ENCODE measurements around the gene MAN2A1. TPM values are rescaled to one million over a fixed set of nuclear protein-coding genes. Genes with fewer than 3 reads are reported as not detected.

Gene MAN2A1
- total RNA-seq, 1 experiment from 2014 or later, result 78.0 TPM

DNA sequence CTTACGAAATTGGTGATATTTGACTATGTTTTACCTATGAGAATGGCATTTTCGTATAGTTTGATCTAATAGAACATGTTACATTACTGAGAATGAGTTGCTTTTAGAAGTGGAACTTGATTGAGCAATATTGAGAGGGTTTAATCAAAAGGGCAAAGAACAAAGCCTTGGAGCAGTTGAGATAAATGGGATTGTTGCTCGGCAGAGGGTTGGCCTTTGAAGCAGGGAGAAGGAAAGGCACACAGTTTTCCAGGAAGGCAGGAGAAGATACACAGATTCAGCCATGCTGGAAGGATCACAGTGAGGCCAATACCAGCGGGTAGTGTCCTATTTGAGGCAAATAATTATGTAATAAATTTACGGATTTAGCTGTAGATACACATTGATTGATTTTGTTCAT is 19.5 kb downstream of the MAN2A1 start:
- Histone ChIP-seq H3K4me2 (ENCODE audit: insufficient read depth, insufficient read length, low read length) (no peak overlapping the region), H3K79me2 (ENCODE audit: insufficient read depth, low read length) (peaks cover 31% of the 10 kb centered on the region; the same call in 1 of the 2 replicates), H3K23ac (ENCODE audit: insufficient read length, low read depth, low read length) (no peak overlapping the region), H3K4me1 (ENCODE audit: insufficient read depth, low read length) (peaks cover 9% of the 10 kb centered on the region; the same call in 1 of the 2 replicates), H3K27me3 (ENCODE audit: insufficient read depth, low read length) (no peaks in the 10 kb centered on the region), H3K18ac (ENCODE audit: insufficient read length, low read depth, low read length) (no peak overlapping the region), H4K91ac (ENCODE audit: insufficient read length, low read depth, low read length) (no peak overlapping the region), H3K14ac (ENCODE audit: insufficient read depth, low read length) (no peak overlapping the region), H2AK5ac (ENCODE audit: insufficient read length, low read length) (no peak overlapping the region), H3T11ph (ENCODE audit: low read length) (no peak overlapping the region), H3K56ac (ENCODE audit: insufficient read length, low read depth, low read length) (no peak overlapping the region), H3K27ac (ENCODE audit: insufficient read length, low read depth, low read length) (no peak overlapping the region), H3K79me1 (ENCODE audit: insufficient read depth, low read depth, low read length, poor library complexity, severe bottlenecking) (peaks cover 2% of the 10 kb centered on the region), H2BK15ac (ENCODE audit: low read depth, low read length) (no peak overlapping the region), H2AFZ (ENCODE audit: low read length) (no peak overlapping the region), H3K9me3 (ENCODE audit: control insufficient read depth, low read depth, low read length) (no peaks in the 10 kb centered on the region), H2BK12ac (ENCODE audit: insufficient read length, low read depth, low read length) (no peak overlapping the region), H3K23me2 (ENCODE audit: insufficient read length, low read depth, low read length, poor library complexity, severe bottlenecking) (no peaks in the 10 kb centered on the region), H2BK120ac (ENCODE audit: low read depth, low read length, poor library complexity, severe bottlenecking) (no peak overlapping the region), H3K9ac (ENCODE audit: extremely low read depth, insufficient read length, low read length) (no peak overlapping the region), H2BK20ac (ENCODE audit: low read depth, low read length, poor library complexity, severe bottlenecking) (no peak overlapping the region), H4K5ac (ENCODE audit: insufficient read length, low read depth, low read length) (no peak overlapping the region), H4K8ac (replicated peaks; ENCODE audit: insufficient read length, low read depth, low read length) (no peak overlapping the region), H2BK5ac (ENCODE audit: insufficient read length, low read length) (no peak overlapping the region), H3K4ac (ENCODE audit: low read depth, low read length) (no peak overlapping the region), H4K20me1 (ENCODE audit: control insufficient read depth, insufficient read depth, insufficient read length) (no peaks in the 10 kb centered on the region)
- H3K4me3 Mint-ChIP-seq, result no peak overlapping the region
- no peaks in the 10 kb centered on the region for H3K9me3 Mint-ChIP-seq
- peaks cover 39 to 49% of the 10 kb centered on the region in 2 experiments for H3K4me1 Mint-ChIP-seq
- H3K27me3 Mint-ChIP-seq (ENCODE audit: low read depth), result no peaks in the 10 kb centered on the region
- no CpG with 5 or more reads among the region's 5 CpGs for WGBS (ENCODE audit: extremely low coverage, insufficient read length, low lambda C conversion rate)
- TF ChIP-seq, protein P1, sequence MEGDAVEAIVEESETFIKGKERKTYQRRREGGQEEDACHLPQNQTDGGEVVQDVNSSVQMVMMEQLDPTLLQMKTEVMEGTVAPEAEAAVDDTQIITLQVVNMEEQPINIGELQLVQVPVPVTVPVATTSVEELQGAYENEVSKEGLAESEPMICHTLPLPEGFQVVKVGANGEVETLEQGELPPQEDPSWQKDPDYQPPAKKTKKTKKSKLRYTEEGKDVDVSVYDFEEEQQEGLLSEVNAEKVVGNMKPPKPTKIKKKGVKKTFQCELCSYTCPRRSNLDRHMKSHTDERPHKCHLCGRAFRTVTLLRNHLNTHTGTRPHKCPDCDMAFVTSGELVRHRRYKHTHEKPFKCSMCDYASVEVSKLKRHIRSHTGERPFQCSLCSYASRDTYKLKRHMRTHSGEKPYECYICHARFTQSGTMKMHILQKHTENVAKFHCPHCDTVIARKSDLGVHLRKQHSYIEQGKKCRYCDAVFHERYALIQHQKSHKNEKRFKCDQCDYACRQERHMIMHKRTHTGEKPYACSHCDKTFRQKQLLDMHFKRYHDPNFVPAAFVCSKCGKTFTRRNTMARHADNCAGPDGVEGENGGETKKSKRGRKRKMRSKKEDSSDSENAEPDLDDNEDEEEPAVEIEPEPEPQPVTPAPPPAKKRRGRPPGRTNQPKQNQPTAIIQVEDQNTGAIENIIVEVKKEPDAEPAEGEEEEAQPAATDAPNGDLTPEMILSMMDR (conservative IDR thresholded peaks at IDR 0.05), result no peak
- H3K36me3 Mint-ChIP-seq (ENCODE audit: insufficient read depth in 1 of 3, low read depth in 3 of 3), result peaks cover 5 to 15% (median 5%) of the 10 kb centered on the region in 3 experiments; a peak in 4 of 7 replicates
- no peak for DNase-seq
- peak overlapping the region in 1 of 3 experiments; percentile 18; a peak in 2 of 7 replicates for H3K27ac Mint-ChIP-seq

All from H9 (cell line).